Suprapubic skin (tissue), 3 donors: ENCODE measurements around the gene SUGP1.

Experiments
- CTCF ChIP-seq, 2 donors: fragments of 200-600 bp in 1 of 2; fragments of 450-650 bp in 1 of 2; sonication (generic) in 1 of 2; IDR thresholded peaks; one replicate each; pipeline ENCODE4 v1.5.1; 2016 to 2019; ENCODE audit warnings: antibody characterized with exemption in 2 of 2, mild to moderate bottlenecking in 1 of 2, moderate library complexity in 1 of 2
- POLR2A ChIP-seq, 2 donors: fragments of 450-650 bp; IDR thresholded peaks; one replicate each; pipeline ENCODE4 v1.6.1; 2017; ENCODE audit warnings: antibody characterized with exemption in 2 of 2, mild to moderate bottlenecking in 2 of 2, moderate library complexity in 2 of 2

- TF ChIP-seq CTCF (IDR thresholded peaks at IDR 0.05) (no peak), POLR2A (IDR thresholded peaks at IDR 0.05) (no peak)
These were observed 84.1 kb downstream of the SUGP1 start for GRCh38 chr19:19236173-19236572.
